Tibial nerve (tissue), 4 donors: ENCODE results near the gene DOK5. TPM values are rescaled to one million over a fixed set of nuclear protein-coding genes. Genes with fewer than 3 reads are reported as not detected.

Source experiments
- DNase-seq, 2 donors: peaks; one replicate each; pipeline ENCODE4 v3.0.0-alpha.2; 2019; ENCODE audit warnings: low spot score in 2 of 2
- H3K27ac ChIP-seq, 4 donors: fragments of 200-600 bp; sonication (generic) in 3 of 4; one replicate each; pipeline ENCODE4 v1.5.1; 2017 to 2019; ENCODE audit warnings: mild to moderate bottlenecking in 1 of 4
- H3K27me3 ChIP-seq, 2 donors: fragments of 200-600 bp; sonication (generic) in 1 of 2; one replicate each; pipeline versions ENCODE4 v1.5.1 to v1.6.0; 2017 to 2019
- H3K36me3 ChIP-seq, 3 donors: fragments of 200-600 bp; sonication (generic); one replicate each; pipeline ENCODE4 v1.5.1; 2018 to 2019
- H3K4me1 ChIP-seq, 4 donors: fragments of 200-600 bp; sonication (generic) in 3 of 4; one replicate each; pipeline ENCODE4 v1.5.1; 2017 to 2019
- H3K4me3 ChIP-seq, 4 donors: fragments of 200-600 bp; sonication (generic) in 3 of 4; one replicate each; pipeline ENCODE4 v1.5.1; 2017 to 2019; ENCODE audit warnings: mild to moderate bottlenecking in 1 of 4, moderate library complexity in 1 of 4
- H3K9me3 ChIP-seq, 4 donors: fragments of 200-600 bp; sonication (generic) in 3 of 4; one replicate each; pipeline ENCODE4 v1.5.1; 2017 to 2019
- EP300 ChIP-seq, 2 donors: sonication (generic); formaldehyde crosslinking; IDR thresholded peaks; one replicate each; pipeline ENCODE4 v1.6.1; 2017; ENCODE audit warnings: antibody characterized with exemption in 2 of 2, mild to moderate bottlenecking in 1 of 2
- POLR2A ChIP-seq, 2 donors: fragments of 450-650 bp; IDR thresholded peaks; one replicate each; pipeline ENCODE4 v1.6.1; 2017; ENCODE audit warnings: antibody characterized with exemption in 2 of 2, mild to moderate bottlenecking in 2 of 2, moderate library complexity in 2 of 2
- WGBS, 2 donors: methylation state at CpG; one replicate each; pipeline ENCODE4 v1.1.5; 2018; 5-methylcytosine and 5-hydroxymethylcytosine counted together
- total RNA-seq, 4 donors: library from RNA; depleted of rRNA; stranded (reverse); fragments of >200 nt; gene quantifications; one replicate each; pipeline ENCODE4 v1.1.0, GENCODE V29; 2016
- TF ChIP-seq, protein P1 (sequence below), 5 experiments: fragments of 200-600 bp in 3 of 5; fragments of 450-650 bp in 2 of 5; sonication (generic) in 3 of 5; IDR thresholded peaks; one replicate each; pipeline ENCODE4 v1.5.1; 2016 to 2019; ENCODE audit warnings: antibody characterized with exemption in 5 of 5, mild to moderate bottlenecking in 3 of 5, moderate library complexity in 2 of 5

DOK5 gene
- total RNA-seq, 4 donors from 2014 or later: 5.3 to 11.3 (median 7.5) TPM

GRCh38 chr20:54570561-54570960, 95.2 kb downstream of the DOK5 start:
- no peaks in the 10 kb centered on the region for H3K27me3 ChIP-seq
- no peaks in the 10 kb centered on the region for H3K36me3 ChIP-seq
- peaks cover 0 to 3% (median 0%) of the 10 kb centered on the region in 4 donors for H3K4me1 ChIP-seq
- no peak overlapping the region for H3K4me3 ChIP-seq
- TF ChIP-seq EP300 (IDR thresholded peaks at IDR 0.05) (peak in 1 of 2 donors; percentile 14), POLR2A (IDR thresholded peaks at IDR 0.05) (no peak)
- TF ChIP-seq, protein P1, sequence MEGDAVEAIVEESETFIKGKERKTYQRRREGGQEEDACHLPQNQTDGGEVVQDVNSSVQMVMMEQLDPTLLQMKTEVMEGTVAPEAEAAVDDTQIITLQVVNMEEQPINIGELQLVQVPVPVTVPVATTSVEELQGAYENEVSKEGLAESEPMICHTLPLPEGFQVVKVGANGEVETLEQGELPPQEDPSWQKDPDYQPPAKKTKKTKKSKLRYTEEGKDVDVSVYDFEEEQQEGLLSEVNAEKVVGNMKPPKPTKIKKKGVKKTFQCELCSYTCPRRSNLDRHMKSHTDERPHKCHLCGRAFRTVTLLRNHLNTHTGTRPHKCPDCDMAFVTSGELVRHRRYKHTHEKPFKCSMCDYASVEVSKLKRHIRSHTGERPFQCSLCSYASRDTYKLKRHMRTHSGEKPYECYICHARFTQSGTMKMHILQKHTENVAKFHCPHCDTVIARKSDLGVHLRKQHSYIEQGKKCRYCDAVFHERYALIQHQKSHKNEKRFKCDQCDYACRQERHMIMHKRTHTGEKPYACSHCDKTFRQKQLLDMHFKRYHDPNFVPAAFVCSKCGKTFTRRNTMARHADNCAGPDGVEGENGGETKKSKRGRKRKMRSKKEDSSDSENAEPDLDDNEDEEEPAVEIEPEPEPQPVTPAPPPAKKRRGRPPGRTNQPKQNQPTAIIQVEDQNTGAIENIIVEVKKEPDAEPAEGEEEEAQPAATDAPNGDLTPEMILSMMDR (IDR thresholded peaks at IDR 0.05): no peak
- no peak for DNase-seq
- 37 to 49% methylated on average over 2 of the region's 2 CpGs for WGBS, 2 donors
- no peaks in the 10 kb centered on the region for H3K9me3 ChIP-seq
- H3K27ac ChIP-seq: no peak overlapping the region

GRCh38 chr20:54572665-54573435, 97.5 kb downstream of the DOK5 start:
- DNase-seq: no peak
- TF ChIP-seq EP300 (IDR thresholded peaks at IDR 0.05): no peak
- TF ChIP-seq POLR2A (IDR thresholded peaks at IDR 0.05): no peak
- TF ChIP-seq, protein P1 (IDR thresholded peaks at IDR 0.05): no peak
- 85 to 89% methylated on average over 8 of the region's 8 CpGs for WGBS, 2 donors
- H3K4me3 ChIP-seq: no peak overlapping the region
- H3K27ac ChIP-seq: no peak overlapping the region
- no peaks in the 10 kb centered on the region for H3K36me3 ChIP-seq
- H3K9me3 ChIP-seq: no peaks in the 10 kb centered on the region
- H3K4me1 ChIP-seq: peaks cover 0 to 6% (median 0%) of the 10 kb centered on the region in 4 donors
- no peaks in the 10 kb centered on the region for H3K27me3 ChIP-seq

GRCh38 chr20:54573838-54574237, 98.4 kb downstream of the DOK5 start:
- Histone ChIP-seq H3K9me3 (no peaks in the 10 kb centered on the region), H3K4me3 (no peak overlapping the region), H3K36me3 (no peaks in the 10 kb centered on the region), H3K27ac (no peak overlapping the region), H3K27me3 (no peaks in the 10 kb centered on the region), H3K4me1 (peaks cover 0 to 6% (median 0%) of the 10 kb centered on the region in 4 donors)
- WGBS, 2 donors: 74 to 81% methylated on average over 6 of the region's 6 CpGs
- no peak for TF ChIP-seq EP300 (IDR thresholded peaks at IDR 0.05)
- no peak for TF ChIP-seq POLR2A (IDR thresholded peaks at IDR 0.05)
- TF ChIP-seq, protein P1 (IDR thresholded peaks at IDR 0.05): no peak
- DNase-seq: no peak

GRCh38 chr20:54576518-54576917, 101.1 kb downstream of the DOK5 start:
- Histone ChIP-seq H3K36me3 (no peaks in the 10 kb centered on the region), H3K27me3 (no peaks in the 10 kb centered on the region), H3K27ac (no peak overlapping the region), H3K4me1 (peaks cover 0 to 3% (median 0%) of the 10 kb centered on the region in 4 donors), H3K4me3 (no peak overlapping the region), H3K9me3 (no peaks in the 10 kb centered on the region)
- DNase-seq: no peak
- WGBS, 2 donors: 93 to 94% methylated on average over 6 of the region's 6 CpGs
- TF ChIP-seq POLR2A (IDR thresholded peaks at IDR 0.05): no peak
- TF ChIP-seq EP300 (IDR thresholded peaks at IDR 0.05): no peak
- TF ChIP-seq, protein P1 (IDR thresholded peaks at IDR 0.05): no peak

GRCh38 chr20:54577637-54578036, 102.2 kb downstream of the DOK5 start:
- peaks cover 0 to 3% (median 0%) of the 10 kb centered on the region in 4 donors for H3K4me1 ChIP-seq
- no peak overlapping the region for H3K4me3 ChIP-seq
- no peak for DNase-seq
- H3K27ac ChIP-seq: no peak overlapping the region
- no peaks in the 10 kb centered on the region for H3K27me3 ChIP-seq
- H3K36me3 ChIP-seq: no peaks in the 10 kb centered on the region
- H3K9me3 ChIP-seq: no peaks in the 10 kb centered on the region
- TF ChIP-seq EP300 (IDR thresholded peaks at IDR 0.05) (no peak), POLR2A (IDR thresholded peaks at IDR 0.05) (no peak)
- TF ChIP-seq, protein P1 (IDR thresholded peaks at IDR 0.05): no peak
